Measurements from ENCODE around the gene CTBP2. TPM values are rescaled to one million over a fixed set of nuclear protein-coding genes. Genes with fewer than 3 reads are reported as not detected.
A peak's percentile ranks its signal among the peaks of the same experiment; 100 is the strongest.

The CTBP2 gene
- total RNA-seq, 1 donor from 2014 or later, result 127 TPM

- H3K9me3 Mint-ChIP-seq, result no peaks in the 10 kb centered on the region
- no peak for TF ChIP-seq CTCF (conservative IDR thresholded peaks at IDR 0.05)
- no peak for DNase-seq (ENCODE audit: low read depth, low spot score)
- H3K36me3 Mint-ChIP-seq (ENCODE audit: low read depth), result no peaks in the 10 kb centered on the region
- H3K27me3 Mint-ChIP-seq (ENCODE audit: low read depth), result no peaks in the 10 kb centered on the region
- H3K4me1 Mint-ChIP-seq, result peaks cover 64% of the 10 kb centered on the region
- H3K27ac Mint-ChIP-seq (ENCODE audit: unreplicated experiment), result peak overlapping the region; percentile 45
- H3K4me3 Mint-ChIP-seq, result no peak overlapping the region
These were observed 65.6 kb downstream of the CTBP2 start for GRCh38 chr10:125094806-125095205.

GRCh38 chr10:125093974-125094705 lies 66.2 kb downstream of the CTBP2 start:
- no peaks in the 10 kb centered on the region for H3K36me3 Mint-ChIP-seq (ENCODE audit: low read depth)
- TF ChIP-seq CTCF (conservative IDR thresholded peaks at IDR 0.05), result no peak
- DNase-seq (ENCODE audit: low read depth, low spot score), result no peak
- peaks cover 61% of the 10 kb centered on the region for H3K4me1 Mint-ChIP-seq
- H3K27me3 Mint-ChIP-seq (ENCODE audit: low read depth), result no peaks in the 10 kb centered on the region
- no peaks in the 10 kb centered on the region for H3K9me3 Mint-ChIP-seq
- peak overlapping the region; percentile 93 for H3K27ac Mint-ChIP-seq (ENCODE audit: unreplicated experiment)
- no peak overlapping the region for H3K4me3 Mint-ChIP-seq

- Mint-ChIP-seq H3K36me3 (ENCODE audit: low read depth) (peaks cover 4% of the 10 kb centered on the region), H3K27ac (ENCODE audit: unreplicated experiment) (peak overlapping the region; percentile 93), H3K4me3 (no peak overlapping the region), H3K9me3 (no peaks in the 10 kb centered on the region), H3K27me3 (ENCODE audit: low read depth) (no peaks in the 10 kb centered on the region), H3K4me1 (peaks cover 67% of the 10 kb centered on the region)
- no peak for TF ChIP-seq CTCF (conservative IDR thresholded peaks at IDR 0.05)
- no peak for DNase-seq (ENCODE audit: low read depth, low spot score)
These were observed 67.0 kb downstream of the CTBP2 start for GRCh38 chr10:125093199-125093973.

GRCh38 chr10:125092564-125093031 lies 67.8 kb downstream of the CTBP2 start:
- H3K4me1 Mint-ChIP-seq, result peaks cover 74% of the 10 kb centered on the region

GRCh38 chr10:125091891-125092290 lies 68.5 kb downstream of the CTBP2 start:
- TF ChIP-seq CTCF (conservative IDR thresholded peaks at IDR 0.05), result no peak
- Mint-ChIP-seq H3K4me3 (no peak overlapping the region), H3K9me3 (no peaks in the 10 kb centered on the region), H3K36me3 (ENCODE audit: low read depth) (peaks cover 13% of the 10 kb centered on the region), H3K27ac (ENCODE audit: unreplicated experiment) (no peak overlapping the region), H3K4me1 (peaks cover 72% of the 10 kb centered on the region), H3K27me3 (ENCODE audit: low read depth) (no peaks in the 10 kb centered on the region)
- no peak for DNase-seq (ENCODE audit: low read depth, low spot score)

More at GRCh38 chr10:125092564-125093031, 67.8 kb downstream of the CTBP2 start:
- Mint-ChIP-seq H3K4me3 (no peak overlapping the region), H3K27ac (ENCODE audit: unreplicated experiment) (peak overlapping the region; percentile 50), H3K27me3 (ENCODE audit: low read depth) (no peaks in the 10 kb centered on the region), H3K9me3 (no peaks in the 10 kb centered on the region), H3K36me3 (ENCODE audit: low read depth) (peaks cover 9% of the 10 kb centered on the region)
- DNase-seq (ENCODE audit: low read depth, low spot score), result no peak
- no peak for TF ChIP-seq CTCF (conservative IDR thresholded peaks at IDR 0.05)
